GM12801 (cell line): ENCODE data around the gene TEX29.

Experiments
- TF ChIP-seq, protein P1 (sequence below): IDR thresholded peaks from one replicate; pipeline ENCODE4 v1.5.1; 2011; ENCODE audit warnings: control low read depth; ENCODE audit not compliant: insufficient read length; ENCODE audit errors: extremely low read depth

Gene TEX29

DNA sequence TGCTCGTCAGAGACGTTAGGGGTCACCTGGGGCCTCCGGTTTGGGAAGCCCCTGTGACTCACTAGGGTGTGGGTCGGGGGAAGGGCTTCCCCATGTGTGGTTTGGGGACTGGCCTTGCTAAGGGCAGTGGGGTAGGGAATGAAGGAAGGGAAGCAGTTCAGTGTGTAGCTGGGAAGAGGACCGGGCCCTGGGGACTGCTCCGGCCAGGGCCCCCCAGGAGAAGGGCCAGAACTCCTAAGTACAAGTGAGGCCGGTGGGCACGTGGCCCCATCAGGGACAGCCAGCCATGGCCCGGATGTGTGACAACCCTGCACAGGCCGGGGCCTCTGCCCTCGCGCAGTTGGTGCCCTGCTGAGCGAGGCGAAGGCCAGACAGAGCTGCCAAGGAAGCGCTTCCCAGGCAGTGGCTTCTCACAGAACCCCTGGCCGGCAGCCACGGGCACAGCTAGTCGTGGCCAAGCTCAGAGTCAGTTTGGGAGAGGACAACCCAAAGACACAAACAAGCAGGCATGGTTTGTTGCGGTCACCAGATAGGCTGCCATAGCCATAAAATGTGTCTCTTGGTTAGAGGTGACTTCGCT is 25.7 kb downstream of the TEX29 start:
- TF ChIP-seq, protein P1, sequence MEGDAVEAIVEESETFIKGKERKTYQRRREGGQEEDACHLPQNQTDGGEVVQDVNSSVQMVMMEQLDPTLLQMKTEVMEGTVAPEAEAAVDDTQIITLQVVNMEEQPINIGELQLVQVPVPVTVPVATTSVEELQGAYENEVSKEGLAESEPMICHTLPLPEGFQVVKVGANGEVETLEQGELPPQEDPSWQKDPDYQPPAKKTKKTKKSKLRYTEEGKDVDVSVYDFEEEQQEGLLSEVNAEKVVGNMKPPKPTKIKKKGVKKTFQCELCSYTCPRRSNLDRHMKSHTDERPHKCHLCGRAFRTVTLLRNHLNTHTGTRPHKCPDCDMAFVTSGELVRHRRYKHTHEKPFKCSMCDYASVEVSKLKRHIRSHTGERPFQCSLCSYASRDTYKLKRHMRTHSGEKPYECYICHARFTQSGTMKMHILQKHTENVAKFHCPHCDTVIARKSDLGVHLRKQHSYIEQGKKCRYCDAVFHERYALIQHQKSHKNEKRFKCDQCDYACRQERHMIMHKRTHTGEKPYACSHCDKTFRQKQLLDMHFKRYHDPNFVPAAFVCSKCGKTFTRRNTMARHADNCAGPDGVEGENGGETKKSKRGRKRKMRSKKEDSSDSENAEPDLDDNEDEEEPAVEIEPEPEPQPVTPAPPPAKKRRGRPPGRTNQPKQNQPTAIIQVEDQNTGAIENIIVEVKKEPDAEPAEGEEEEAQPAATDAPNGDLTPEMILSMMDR, result no peak

DNA sequence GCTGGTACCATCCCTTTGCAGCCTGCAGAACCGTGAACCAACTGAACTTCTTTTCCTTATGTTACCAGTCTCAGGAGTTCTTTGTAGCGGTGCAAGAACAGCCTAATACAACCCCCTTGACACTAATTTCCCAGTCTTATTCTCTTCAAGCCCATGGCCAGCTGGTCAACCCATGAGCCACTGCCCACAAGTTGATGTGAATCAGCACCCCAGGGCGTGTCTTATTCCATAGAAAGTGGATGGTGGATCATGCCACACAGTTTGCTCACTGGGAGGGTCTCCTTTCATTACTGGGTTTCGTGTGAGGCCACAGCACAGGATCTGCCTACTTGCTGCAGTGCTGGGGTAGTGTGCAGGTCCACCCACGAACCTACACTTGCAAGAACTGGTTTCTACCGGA is 27.0 kb downstream of the TEX29 start:
- TF ChIP-seq, protein P1, result no peak

DNA sequence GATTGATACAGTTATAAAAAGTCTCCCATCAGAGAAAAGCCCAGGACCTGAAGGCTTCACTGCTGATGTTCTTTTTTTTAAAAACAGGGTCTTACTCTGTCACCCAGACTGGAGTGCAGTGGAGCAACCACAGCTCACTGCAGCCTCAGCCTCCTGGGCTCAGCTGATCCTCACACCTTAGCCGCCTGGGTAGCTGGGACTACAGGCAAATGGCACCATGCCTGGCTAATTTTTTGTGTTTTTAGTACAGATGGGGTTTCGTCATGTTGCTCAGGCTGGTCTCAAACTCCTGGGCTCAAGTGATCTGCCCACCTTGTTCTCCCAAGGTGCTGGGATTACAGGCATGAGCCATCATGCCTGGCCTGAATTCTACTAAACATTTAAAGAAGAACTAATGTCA is 33.1 kb downstream of the TEX29 start:
- TF ChIP-seq, protein P1, result no peak

DNA sequence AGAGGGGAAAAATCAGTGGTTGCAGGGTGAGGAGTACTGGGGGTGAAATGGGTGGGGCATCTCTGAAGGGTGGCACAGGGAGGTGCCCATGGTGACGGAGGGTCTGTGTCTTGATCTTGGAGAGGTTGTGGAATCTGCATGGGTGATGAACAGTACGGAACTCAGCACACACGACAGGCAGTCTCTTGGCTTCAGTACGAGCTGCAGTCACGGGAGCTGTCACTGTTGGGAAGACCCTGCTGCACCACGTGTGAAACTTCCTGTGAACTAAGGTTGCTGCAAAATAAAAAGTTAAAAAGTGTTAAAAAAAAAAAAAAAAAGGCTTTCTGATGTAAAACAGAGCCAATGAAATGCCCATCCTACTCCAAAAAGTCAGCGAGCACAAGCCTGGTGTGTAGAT is 34.3 kb downstream of the TEX29 start:
- TF ChIP-seq, protein P1, result no peak

DNA sequence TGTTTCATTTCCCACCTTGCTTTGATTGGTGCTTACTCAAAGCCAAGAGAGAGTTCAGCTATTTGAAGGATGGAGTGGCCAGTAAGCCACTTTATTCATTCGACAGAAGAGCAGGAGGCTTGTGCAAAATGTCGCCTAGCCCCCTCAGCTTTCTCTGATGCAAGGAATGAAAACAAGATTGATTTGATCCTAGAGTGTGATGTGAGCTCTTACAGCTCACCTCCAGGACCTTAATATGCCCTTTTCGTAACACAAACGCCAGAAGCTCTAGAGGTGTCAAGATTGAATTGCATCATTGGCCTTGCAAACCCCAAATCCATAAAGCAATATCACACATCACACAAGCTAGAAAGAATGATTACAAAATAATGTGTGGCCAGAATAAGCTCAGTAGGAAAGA is 36.4 kb downstream of the TEX29 start:
- TF ChIP-seq, protein P1, result no peak

DNA sequence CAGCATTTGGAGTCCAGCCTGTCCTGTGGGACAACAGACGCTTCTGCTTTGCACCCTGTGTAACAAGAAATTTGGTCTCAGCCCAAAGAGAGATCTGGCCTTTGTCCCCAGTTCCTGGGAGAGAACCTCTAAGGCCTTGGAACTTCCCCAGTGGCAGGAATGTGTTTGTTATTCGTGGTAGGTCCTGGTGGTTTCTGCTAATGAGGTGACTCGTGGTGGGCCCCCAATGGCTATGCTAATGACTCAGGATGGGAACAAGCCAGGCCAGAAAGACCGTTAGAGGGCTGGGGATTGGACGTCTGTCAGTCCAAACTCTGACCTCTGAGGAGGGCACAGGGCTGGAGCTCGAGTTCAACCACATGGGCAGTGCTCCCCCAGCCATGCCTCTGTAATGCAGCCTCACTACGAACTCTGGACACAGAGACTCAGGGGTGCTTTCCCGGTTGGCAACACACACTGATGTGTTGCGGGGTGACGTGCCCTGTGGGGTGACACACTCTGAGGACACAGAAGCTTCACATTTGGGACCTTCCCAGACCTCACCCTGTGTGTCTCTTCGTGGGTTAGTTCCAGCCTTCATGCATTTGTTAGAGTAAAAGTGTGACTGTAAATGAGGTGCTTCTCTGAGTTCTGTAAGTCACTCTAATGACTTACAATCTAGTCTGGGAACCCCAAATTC is 38.9 kb downstream of the TEX29 start:
- TF ChIP-seq, protein P1, result no peak

DNA sequence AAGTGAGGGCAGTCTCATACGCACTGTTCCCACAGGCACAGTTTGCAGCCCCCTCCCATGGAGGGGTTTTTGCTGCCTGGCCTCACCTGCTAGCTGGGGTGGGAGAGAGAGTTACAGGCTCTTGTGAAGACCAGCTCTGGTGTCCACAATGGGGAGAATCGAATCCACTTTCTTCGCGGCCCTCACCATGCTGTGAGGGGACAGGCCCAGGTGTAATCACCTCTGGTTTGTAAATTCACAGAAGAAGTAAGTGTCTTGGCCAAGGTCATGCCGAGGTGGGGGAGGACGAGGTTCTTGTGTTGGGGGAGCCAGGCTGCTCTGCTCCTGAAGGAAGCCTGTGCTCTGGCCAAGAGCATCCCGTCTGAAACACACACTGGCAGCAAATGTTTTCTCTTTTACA is 39.5 kb downstream of the TEX29 start:
- TF ChIP-seq, protein P1, result no peak
